HepG2 (cell line): ENCODE measurements around the gene RILP. TPM values are rescaled to one million over a fixed set of nuclear protein-coding genes. Genes with fewer than 3 reads are reported as not detected.

Experiments
- ATAC-seq: fragments of 200-7000 bp; cut with Tn5 transposase; 3 replicates; pipeline ENCODE4 v1.9.1; 2020; ENCODE audit warnings: mild to moderate bottlenecking, moderate library complexity
- BruUV-seq: library from RNA; stranded (reverse); fragments of 400-500 nt; replicated peaks from 2 replicates; lab custom pipeline; 2021; lab: Mats Ljungman, UMichigan
- CTCF ChIA-PET: fragments of 300-600 bp; formaldehyde crosslinking; extraction: SDS; loops from one replicate; lab custom pipeline; 2021; ENCODE audit warnings: low total read pairs, inconsistent platforms, low intra/inter-chr PET ratio; lab: Yijun Ruan, JAX
- POLR2A ChIA-PET: fragments of 350-600 bp; sonication (Branson Sonifier 250); formaldehyde crosslinking; loops from one replicate; lab custom pipeline; 2020; ENCODE audit warnings: antibody characterized with exemption, inconsistent platforms; lab: Yijun Ruan, JAX
- DNase-seq: peaks from one replicate; pipeline ENCODE4 v3.0.0-alpha.2; 2015; ENCODE audit warnings: low spot score
- FAIRE-seq: peaks from 3 replicates; lab custom pipeline; 2011; peaks lifted over from hg19 to GRCh38; lab: Jason Lieb, UNC
- H2AFZ ChIP-seq: one replicate; pipeline ENCODE4 v1.6.1; 2011; ENCODE audit warnings: low read length, inconsistent platforms
- H3K27ac ChIP-seq: fragments of 300-600 bp; 3 replicates; pipeline ENCODE4 v1.8.0; 2011; ENCODE audit warnings: mixed run types, mild to moderate bottlenecking, mixed read lengths, low read length, inconsistent platforms; ENCODE audit not compliant: insufficient read depth; ENCODE audit errors: extremely low read length
- H3K27me3 ChIP-seq, 2 experiments: fragments of 200-600 bp in 1 of 2; 2 replicates in 1 of 2; 3 replicates in 1 of 2; pipeline versions ENCODE4 v1.6.0 to v1.8.0; 2011; ENCODE audit warnings: low read length in 2 of 2, mild to moderate bottlenecking in 2 of 2, moderate library complexity in 2 of 2, inconsistent platforms in 1 of 2; ENCODE audit not compliant: insufficient read depth in 2 of 2, control insufficient read depth in 1 of 2
- H3K36me3 ChIP-seq, 2 experiments: fragments of 200-600 bp in 1 of 2; replicated peaks in 1 of 2; 2 replicates in 1 of 2; 3 replicates in 1 of 2; pipeline versions ENCODE4 v1.5.1 to v1.8.0; 2011; ENCODE audit warnings: low read length in 2 of 2, inconsistent platforms in 1 of 2; ENCODE audit not compliant: insufficient read depth in 2 of 2, control insufficient read depth in 1 of 2
- H3K4me1 ChIP-seq: 2 replicates; pipeline ENCODE4 v1.5.1; 2012; ENCODE audit warnings: low read length, inconsistent platforms; ENCODE audit not compliant: insufficient read depth
- H3K4me2 ChIP-seq: 2 replicates; pipeline ENCODE4 v1.6.0; 2011; ENCODE audit warnings: low read depth, low read length, inconsistent platforms
- H3K4me3 ChIP-seq, 3 experiments: fragments of 200-600 bp in 1 of 3; sonication (generic), shearing (Covaris generic) in 1 of 3; replicated peaks in 1 of 3; 2 replicates each; pipeline ENCODE4 v1.5.1; 2011 to 2016; ENCODE audit warnings: low read length in 3 of 3, inconsistent platforms in 2 of 3, low read depth in 2 of 3, mild to moderate bottlenecking in 2 of 3, control low read depth in 1 of 3, mixed read lengths in 1 of 3; ENCODE audit not compliant: insufficient read depth in 1 of 3
- H3K79me2 ChIP-seq: one replicate; pipeline ENCODE4 v1.6.1; 2011; ENCODE audit warnings: low read length, inconsistent platforms; ENCODE audit not compliant: insufficient read depth
- H3K9ac ChIP-seq: 2 replicates; pipeline ENCODE4 v1.6.0; 2011; ENCODE audit warnings: mild to moderate bottlenecking, low read depth, low read length, inconsistent platforms; ENCODE audit not compliant: insufficient read depth
- H3K9me3 ChIP-seq: 2 replicates; pipeline ENCODE4 v1.5.1; 2012; ENCODE audit warnings: mild to moderate bottlenecking, low read length
- H4K20me1 ChIP-seq: 2 replicates; pipeline ENCODE4 v1.6.0; 2011; ENCODE audit warnings: inconsistent platforms, mild to moderate bottlenecking, low read length, moderate library complexity; ENCODE audit not compliant: insufficient read depth
- CBX1 ChIP-seq: IDR thresholded peaks from one replicate; pipeline ENCODE4 v1.6.1; 2016; ENCODE audit warnings: antibody characterized with exemption, low read depth
- IKZF5 ChIP-seq: IDR thresholded peaks from 2 replicates; pipeline ENCODE4 v1.6.1; 2018; ENCODE audit warnings: missing genetic modification reagents, mild to moderate bottlenecking, missing compliant biosample characterization
- MTF2 ChIP-seq: sonication (generic); formaldehyde crosslinking; IDR thresholded peaks from 2 replicates; pipeline ENCODE4 v1.5.0; 2020; ENCODE audit warnings: missing genetic modification reagents, borderline replicate concordance
- NFAT5 ChIP-seq: sonication (generic); formaldehyde crosslinking; IDR thresholded peaks from 2 replicates; pipeline ENCODE4 v1.4.0; 2020; ENCODE audit warnings: missing genetic modification reagents
- XRCC5 ChIP-seq: fragments of 200-400 bp; formaldehyde crosslinking; optimal IDR thresholded peaks from 2 replicates; pipeline ENCODE3; 2017; ENCODE audit warnings: mild to moderate bottlenecking, low read length
- ZNF121 ChIP-seq: sonication (generic); formaldehyde crosslinking; IDR thresholded peaks from 2 replicates; pipeline ENCODE4 v1.5.0; 2020; ENCODE audit warnings: mild to moderate bottlenecking, missing genetic modification reagents
- ZNF263 ChIP-seq: sonication (generic); formaldehyde crosslinking; IDR thresholded peaks from 2 replicates; pipeline ENCODE4 v1.4.0; 2020; ENCODE audit warnings: missing genetic modification reagents
- ZNF292 ChIP-seq: sonication (generic); formaldehyde crosslinking; IDR thresholded peaks from 2 replicates; pipeline ENCODE4 v1.8.1; 2022; ENCODE audit warnings: mild to moderate bottlenecking, low read depth, missing genetic modification reagents, borderline replicate concordance
- ZNF317 ChIP-seq: sonication (generic); formaldehyde crosslinking; IDR thresholded peaks from 2 replicates; pipeline ENCODE4 v1.5.0; 2020; ENCODE audit warnings: mild to moderate bottlenecking, missing genetic modification reagents
- ZNF331 ChIP-seq: sonication (generic); formaldehyde crosslinking; IDR thresholded peaks from 2 replicates; pipeline ENCODE4 v1.4.0; 2020; ENCODE audit warnings: missing genetic modification reagents
- ZNF556 ChIP-seq: sonication (generic); formaldehyde crosslinking; IDR thresholded peaks from 2 replicates; pipeline ENCODE4 v1.4.0; 2020; ENCODE audit warnings: mild to moderate bottlenecking, missing genetic modification reagents, borderline replicate concordance
- ZNF615 ChIP-seq: sonication (generic); formaldehyde crosslinking; IDR thresholded peaks from 2 replicates; pipeline ENCODE4 v1.5.0; 2020; ENCODE audit warnings: mild to moderate bottlenecking, missing genetic modification reagents, borderline replicate concordance
- ZNF7 ChIP-seq: IDR thresholded peaks from 2 replicates; pipeline ENCODE4 v1.6.1; 2016; ENCODE audit warnings: missing biosample characterization, missing genetic modification reagents
- ZNF782 ChIP-seq: sonication (generic); formaldehyde crosslinking; IDR thresholded peaks from 2 replicates; pipeline ENCODE4 v1.4.0; 2020; ENCODE audit warnings: missing genetic modification reagents, mild to moderate bottlenecking, borderline replicate concordance
- WGBS: methylation state at CpG from one replicate; pipeline ENCODE4 v1.1.6; 2017; ENCODE audit warnings: low lambda C conversion rate; 5-methylcytosine and 5-hydroxymethylcytosine counted together
- in situ Hi-C: cut with HindIII; loops from 2 replicates; pipeline ENCODE4 v1.10.0; 2017; ENCODE audit warnings: low pct_unique_long_range_greater_than_20kb; ENCODE audit not compliant: extremely low pct_ligation_motif_present
- intact Hi-C: fragments of 100-400 bp; cut with micrococcal nuclease; formaldehyde crosslinking; loops from one replicate; pipeline ENCODE4 v1.10.0; 2022; ENCODE audit not compliant: unreplicated experiment
- polyA plus RNA-seq, 8 experiments: library from polyadenylated mRNA; depleted of rRNA in 3 of 8; stranded (reverse) in 7 of 8; unstranded in 1 of 8; fragments of >200 nt; fragmentation: Illumina TruSeq in 4 of 8; extraction: Trizol in 4 of 8; gene quantifications; 2 replicates each; pipeline versions ENCODE4 v1.2.1 to v1.2.3, GENCODE V29; 2011 to 2016; ENCODE audit warnings: low read depth in 4 of 8, missing spikeins in 1 of 8, mixed read lengths in 1 of 8; ENCODE audit not compliant: insufficient read depth in 1 of 8
- total RNA-seq, 5 experiments: library from RNA; depleted of rRNA; stranded (reverse); fragments of >200 nt; fragmentation: Illumina TruSeq; extraction: Trizol; gene quantifications; 2 replicates each; pipeline ENCODE4 v1.2.3, GENCODE V29; 2016; ENCODE audit warnings: low read depth in 1 of 5
- TF ChIP-seq, protein P1 (sequence below): sonication (generic); formaldehyde crosslinking; IDR thresholded peaks from 2 replicates; pipeline ENCODE4 v1.4.0; 2020; ENCODE audit warnings: missing genetic modification reagents

Gene RILP
- total and polyA plus RNA-seq, 2 of the 13 experiments (the other 11 are each of a cell fraction or from before 2014, with no cell fraction given), result 6.6 to 8.1 TPM

GRCh38 chr17:1606352-1606985, 43.2 kb downstream of the RILP start:
- DNase-seq (no peak), ATAC-seq (peak; percentile 76), FAIRE-seq (no peak)
- no peak overlapping the region for H3K4me3 ChIP-seq
- ChIA-PET POLR2A (interaction anchor here (0.8 to 1.2 kb wide), 2 partner anchors 8 to 22 kb away, joined by 3 to 4 read pairs; partner anchors contain the start of gene SLC43A2), CTCF (no interaction called here)
- no TSS peak for BruUV-seq
- in situ Hi-C loops (no loop called here), intact Hi-C loops (no loop called here)
- peaks cover 6% of the 10 kb centered on the region; the same call in 1 of the 2 replicates for H3K9me3 ChIP-seq
- no peaks in the 10 kb centered on the region for H3K27me3 ChIP-seq
- peak overlapping the region; percentile 52 for H3K27ac ChIP-seq
- peaks cover 72% of the 10 kb centered on the region for H3K4me1 ChIP-seq
- H3K4me2 ChIP-seq, result peak overlapping the region; percentile 51
- no peaks in the 10 kb centered on the region; a peak in 2 of 5 replicates for H3K36me3 ChIP-seq
- no peaks in the 10 kb centered on the region for H3K79me2 ChIP-seq
- H3K9ac ChIP-seq, result peak overlapping the region; percentile 12
- H2AFZ ChIP-seq, result no peak overlapping the region
- H4K20me1 ChIP-seq, result no peaks in the 10 kb centered on the region
- 37% methylated on average over 7 of the region's 26 CpGs for WGBS
- 0 out of 2 replicates have a peak, but pooled peaks have one; percentile 44 for TF ChIP-seq IKZF5 (CRISPR knock-in tag)
- TF ChIP-seq ZNF782, result no peak
- 0 out of 2 replicates have a peak, but pooled peaks have one; percentile 42 for TF ChIP-seq ZNF292 (CRISPR knock-in tag)
- TF ChIP-seq ZNF121 (CRISPR knock-in tag), result no peak
- TF ChIP-seq ZNF615 (CRISPR knock-in tag), result no peak
- no peak for TF ChIP-seq CBX1
- TF ChIP-seq, protein P1, sequence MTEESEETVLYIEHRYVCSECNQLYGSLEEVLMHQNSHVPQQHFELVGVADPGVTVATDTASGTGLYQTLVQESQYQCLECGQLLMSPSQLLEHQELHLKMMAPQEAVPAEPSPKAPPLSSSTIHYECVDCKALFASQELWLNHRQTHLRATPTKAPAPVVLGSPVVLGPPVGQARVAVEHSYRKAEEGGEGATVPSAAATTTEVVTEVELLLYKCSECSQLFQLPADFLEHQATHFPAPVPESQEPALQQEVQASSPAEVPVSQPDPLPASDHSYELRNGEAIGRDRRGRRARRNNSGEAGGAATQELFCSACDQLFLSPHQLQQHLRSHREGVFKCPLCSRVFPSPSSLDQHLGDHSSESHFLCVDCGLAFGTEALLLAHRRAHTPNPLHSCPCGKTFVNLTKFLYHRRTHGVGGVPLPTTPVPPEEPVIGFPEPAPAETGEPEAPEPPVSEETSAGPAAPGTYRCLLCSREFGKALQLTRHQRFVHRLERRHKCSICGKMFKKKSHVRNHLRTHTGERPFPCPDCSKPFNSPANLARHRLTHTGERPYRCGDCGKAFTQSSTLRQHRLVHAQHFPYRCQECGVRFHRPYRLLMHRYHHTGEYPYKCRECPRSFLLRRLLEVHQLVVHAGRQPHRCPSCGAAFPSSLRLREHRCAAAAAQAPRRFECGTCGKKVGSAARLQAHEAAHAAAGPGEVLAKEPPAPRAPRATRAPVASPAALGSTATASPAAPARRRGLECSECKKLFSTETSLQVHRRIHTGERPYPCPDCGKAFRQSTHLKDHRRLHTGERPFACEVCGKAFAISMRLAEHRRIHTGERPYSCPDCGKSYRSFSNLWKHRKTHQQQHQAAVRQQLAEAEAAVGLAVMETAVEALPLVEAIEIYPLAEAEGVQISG (CRISPR knock-in tag), result peak; percentile 52; the same call in 1 of the 2 replicates
- TF ChIP-seq ZNF7 (CRISPR knock-in tag), result no peak
- no peak for TF ChIP-seq ZNF556 (CRISPR knock-in tag)
- peak; percentile 48; the same call in 1 of the 2 replicates for TF ChIP-seq ZNF317 (CRISPR knock-in tag)
- peak; percentile 58; the same call in 1 of the 2 replicates for TF ChIP-seq ZNF331 (CRISPR knock-in tag)
- peak; percentile 82 for TF ChIP-seq ZNF263 (CRISPR knock-in tag)
- TF ChIP-seq XRCC5, result no peak
- TF ChIP-seq NFAT5, result no peak
- TF ChIP-seq MTF2 (CRISPR knock-in tag), result 0 out of 2 replicates have a peak, but pooled peaks have one; percentile 30
